ENCODE measurements around the gene CACNA1F.

Gene CACNA1F

GRCh38 chrX:49212861-49213260, 20.3 kb downstream of the CACNA1F start:
- H2AFZ ChIP-seq (ENCODE audit: low read depth, low read length, severe bottlenecking) = no peak overlapping the region
- H3K36me3 ChIP-seq (ENCODE audit: low read length) = no peaks in the 10 kb centered on the region
- no peak overlapping the region for H3K27ac ChIP-seq (ENCODE audit: low read depth, low read length)
- H3F3A ChIP-seq (ENCODE audit: insufficient read depth) = no peaks in the 10 kb centered on the region
- H3K4me3 ChIP-seq (ENCODE audit: insufficient read depth, low read length, poor library complexity, severe bottlenecking) = no peak overlapping the region
- H3K79me2 ChIP-seq (ENCODE audit: insufficient read depth, low read length) = no peaks in the 10 kb centered on the region
- no peaks in the 10 kb centered on the region for H3K9me3 ChIP-seq (ENCODE audit: insufficient read depth, low read length)
- H3K9ac ChIP-seq (ENCODE audit: low read length) = no peak overlapping the region
- H3K27me3 ChIP-seq (ENCODE audit: low read length) = no peaks in the 10 kb centered on the region
- no peaks in the 10 kb centered on the region for H4K20me1 ChIP-seq (ENCODE audit: low read depth, low read length)
- H3K4me2 ChIP-seq (ENCODE audit: low read depth, low read length, poor library complexity, severe bottlenecking) = no peak overlapping the region
- no peak for TF ChIP-seq EZH2phosphoT487 (conservative IDR thresholded peaks at IDR 0.05; ENCODE audit: low read length)
- TF ChIP-seq, protein P1, sequence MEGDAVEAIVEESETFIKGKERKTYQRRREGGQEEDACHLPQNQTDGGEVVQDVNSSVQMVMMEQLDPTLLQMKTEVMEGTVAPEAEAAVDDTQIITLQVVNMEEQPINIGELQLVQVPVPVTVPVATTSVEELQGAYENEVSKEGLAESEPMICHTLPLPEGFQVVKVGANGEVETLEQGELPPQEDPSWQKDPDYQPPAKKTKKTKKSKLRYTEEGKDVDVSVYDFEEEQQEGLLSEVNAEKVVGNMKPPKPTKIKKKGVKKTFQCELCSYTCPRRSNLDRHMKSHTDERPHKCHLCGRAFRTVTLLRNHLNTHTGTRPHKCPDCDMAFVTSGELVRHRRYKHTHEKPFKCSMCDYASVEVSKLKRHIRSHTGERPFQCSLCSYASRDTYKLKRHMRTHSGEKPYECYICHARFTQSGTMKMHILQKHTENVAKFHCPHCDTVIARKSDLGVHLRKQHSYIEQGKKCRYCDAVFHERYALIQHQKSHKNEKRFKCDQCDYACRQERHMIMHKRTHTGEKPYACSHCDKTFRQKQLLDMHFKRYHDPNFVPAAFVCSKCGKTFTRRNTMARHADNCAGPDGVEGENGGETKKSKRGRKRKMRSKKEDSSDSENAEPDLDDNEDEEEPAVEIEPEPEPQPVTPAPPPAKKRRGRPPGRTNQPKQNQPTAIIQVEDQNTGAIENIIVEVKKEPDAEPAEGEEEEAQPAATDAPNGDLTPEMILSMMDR (IDR thresholded peaks at IDR 0.05; ENCODE audit: insufficient read depth, low read length, poor library complexity, severe bottlenecking) = no peak
- no peaks in the 10 kb centered on the region for H3K9me2 ChIP-seq (replicated peaks; ENCODE audit: insufficient read depth, low read length)

DNA sequence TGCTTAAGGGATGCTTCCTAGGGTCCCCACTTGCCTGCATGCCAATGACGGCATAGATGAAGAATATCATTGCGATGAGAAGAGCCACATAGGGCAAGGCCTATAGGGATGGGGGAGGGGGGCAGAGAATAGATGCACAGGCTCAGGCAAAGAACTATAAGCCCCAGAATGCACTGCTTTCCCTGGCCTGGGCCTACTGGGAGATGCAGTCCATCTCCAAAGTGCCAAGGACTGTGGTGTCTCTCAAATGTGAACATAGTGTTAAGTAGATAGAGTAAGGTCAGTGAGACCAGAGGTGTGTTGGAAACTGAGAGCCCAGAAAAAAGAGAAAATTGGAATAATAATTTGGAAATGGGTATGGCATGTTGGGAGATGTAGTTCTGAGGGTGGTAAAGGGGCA, 20.9 kb downstream of the CACNA1F start:
- Histone ChIP-seq H3K4me3 (ENCODE audit: insufficient read depth, low read length, poor library complexity, severe bottlenecking) (no peak overlapping the region), H3K79me2 (ENCODE audit: insufficient read depth, low read length) (no peaks in the 10 kb centered on the region), H3K9me2 (replicated peaks; ENCODE audit: insufficient read depth, low read length) (no peaks in the 10 kb centered on the region), H2AFZ (ENCODE audit: low read depth, low read length, severe bottlenecking) (no peak overlapping the region), H3K27ac (ENCODE audit: low read depth, low read length) (no peak overlapping the region), H3K4me2 (ENCODE audit: low read depth, low read length, poor library complexity, severe bottlenecking) (no peak overlapping the region), H3K27me3 (ENCODE audit: low read length) (no peaks in the 10 kb centered on the region), H3K9me3 (ENCODE audit: insufficient read depth, low read length) (no peaks in the 10 kb centered on the region), H3K9ac (ENCODE audit: low read length) (no peak overlapping the region), H3F3A (ENCODE audit: insufficient read depth) (no peaks in the 10 kb centered on the region), H4K20me1 (ENCODE audit: low read depth, low read length) (no peaks in the 10 kb centered on the region), H3K36me3 (ENCODE audit: low read length) (no peaks in the 10 kb centered on the region)
- TF ChIP-seq EZH2phosphoT487 (conservative IDR thresholded peaks at IDR 0.05; ENCODE audit: low read length) = no peak
- TF ChIP-seq, protein P1 (IDR thresholded peaks at IDR 0.05; ENCODE audit: insufficient read depth, low read length, poor library complexity, severe bottlenecking) = no peak

DNA sequence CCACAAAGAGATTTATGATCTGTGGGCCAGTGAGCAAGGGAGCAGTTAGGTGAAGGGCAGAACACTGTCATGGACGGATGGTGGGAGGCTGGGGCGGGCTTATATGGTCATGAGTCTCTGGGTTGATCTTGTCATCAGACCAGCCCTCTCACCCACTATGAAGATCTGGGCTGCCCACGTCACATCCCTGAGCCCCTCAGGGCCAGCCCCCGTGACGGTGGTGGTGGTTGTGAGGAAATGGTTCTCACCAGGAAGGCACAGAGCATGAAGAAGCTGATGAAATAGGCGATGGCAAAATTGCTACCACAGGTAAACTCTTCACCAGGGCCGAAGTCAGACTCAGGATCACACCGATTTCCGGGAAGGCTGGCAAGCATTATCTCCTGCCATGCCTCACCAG, 22.1 kb downstream of the CACNA1F start:
- Histone ChIP-seq H4K20me1 (ENCODE audit: low read depth, low read length) (no peaks in the 10 kb centered on the region), H2AFZ (ENCODE audit: low read depth, low read length, severe bottlenecking) (no peak overlapping the region), H3K4me3 (ENCODE audit: insufficient read depth, low read length, poor library complexity, severe bottlenecking) (no peak overlapping the region), H3K79me2 (ENCODE audit: insufficient read depth, low read length) (no peaks in the 10 kb centered on the region), H3K9me2 (replicated peaks; ENCODE audit: insufficient read depth, low read length) (no peaks in the 10 kb centered on the region), H3K9ac (ENCODE audit: low read length) (no peak overlapping the region), H3K27me3 (ENCODE audit: low read length) (no peaks in the 10 kb centered on the region), H3K36me3 (ENCODE audit: low read length) (no peaks in the 10 kb centered on the region), H3K27ac (ENCODE audit: low read depth, low read length) (no peak overlapping the region), H3K9me3 (ENCODE audit: insufficient read depth, low read length) (no peaks in the 10 kb centered on the region), H3F3A (ENCODE audit: insufficient read depth) (no peaks in the 10 kb centered on the region), H3K4me2 (ENCODE audit: low read depth, low read length, poor library complexity, severe bottlenecking) (no peak overlapping the region)
- no peak for TF ChIP-seq EZH2phosphoT487 (conservative IDR thresholded peaks at IDR 0.05; ENCODE audit: low read length)
- TF ChIP-seq, protein P1 (IDR thresholded peaks at IDR 0.05; ENCODE audit: insufficient read depth, low read length, poor library complexity, severe bottlenecking) = no peak

Measured in SU-DHL-6 (cell line).